GM12891 (cell line): ENCODE data around the gene KDM4B.

ENCODE experiments used
- POLR2A ChIP-seq: IDR thresholded peaks from 2 replicates; pipeline ENCODE4 v1.6.1; 2011; ENCODE audit warnings: low read depth, low read length, control low read depth
- POLR2AphosphoS5 ChIP-seq: IDR thresholded peaks from 2 replicates; pipeline ENCODE4 v1.6.1; 2011; ENCODE audit warnings: low read depth, low read length, control low read depth
- SPI1 ChIP-seq: IDR thresholded peaks from 2 replicates; pipeline ENCODE4 v1.6.1; 2011; ENCODE audit warnings: low read depth, low read length, control low read depth
- TAF1 ChIP-seq: IDR thresholded peaks from 2 replicates; pipeline ENCODE4 v1.6.1; 2011; ENCODE audit warnings: low read depth, low read length, control low read depth

GRCh38 chr19:5179256-5179655, 210.3 kb downstream of the KDM4B start:
- no peak for TF ChIP-seq POLR2A
- TF ChIP-seq POLR2AphosphoS5 = no peak
- no peak for TF ChIP-seq TAF1
- no peak for TF ChIP-seq SPI1
